HG03196 (cell line): Measurements from ENCODE around the gene PCDHGA4.
A peak's percentile ranks its signal among the peaks of the same experiment; 100 is the strongest.
"Not testable (repeated sequence)": the region's sequence is repeated elsewhere in the genome, so short reads cannot be mapped to it uniquely, and the experiment has no call there.

Experiments used
- ATAC-seq: cut with Tn5 transposase; IDR thresholded peaks from one replicate; pipeline ENCODE4 v1.9.1; 2021; ENCODE audit not compliant: unreplicated experiment

Gene PCDHGA4

GRCh38 chr5:141382469-141383294 is 27.9 kb downstream of the PCDHGA4 start, which contains the start of gene PCDHGA7:
TSS of gene PCDHGA7 (plus strand) at chr5:141382742. CDS start at chr5:141382900, 158 bp downstream.
- no peak for ATAC-seq

DNA sequence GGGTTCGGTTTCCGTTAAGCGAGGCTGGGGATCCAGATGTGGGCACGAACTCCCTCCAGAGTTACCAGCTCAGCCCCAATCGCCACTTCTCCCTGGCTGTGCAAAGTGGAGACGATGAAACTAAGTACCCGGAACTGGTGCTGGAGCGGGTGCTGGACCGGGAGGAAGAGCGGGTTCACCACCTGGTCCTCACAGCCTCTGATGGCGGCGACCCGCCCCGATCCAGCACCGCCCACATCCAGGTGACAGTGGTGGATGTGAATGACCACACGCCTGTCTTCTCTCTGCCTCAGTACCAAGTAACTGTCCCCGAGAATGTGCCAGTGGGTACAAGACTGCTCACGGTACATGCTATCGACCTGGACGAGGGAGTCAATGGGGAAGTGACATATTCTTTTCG is 28.5 kb downstream of the PCDHGA4 start:
- no peak for ATAC-seq

- no peak for ATAC-seq
Measured at GRCh38 chr5:141384471-141385267, 29.8 kb downstream of the PCDHGA4 start.

- not testable (repeated sequence) for ATAC-seq
Measured at GRCh38 chr5:141387557-141388311, 32.9 kb downstream of the PCDHGA4 start, which contains the start of gene PCDHGB4. TSS of gene PCDHGB4 (plus strand) at chr5:141387698. CDS start at chr5:141387885, 187 bp downstream.

GRCh38 chr5:141388661-141389060 is 33.8 kb downstream of the PCDHGA4 start:
- ATAC-seq, result no peak

- ATAC-seq, result no peak
Measured at GRCh38 chr5:141389153-141390042, 34.6 kb downstream of the PCDHGA4 start.

- ATAC-seq, result no peak
Measured at GRCh38 chr5:141392429-141393198, 37.8 kb downstream of the PCDHGA4 start, which contains the start of gene PCDHGA8. TSS of gene PCDHGA8 (plus strand) at chr5:141392633. CDS start at chr5:141392814, 181 bp downstream.

DNA sequence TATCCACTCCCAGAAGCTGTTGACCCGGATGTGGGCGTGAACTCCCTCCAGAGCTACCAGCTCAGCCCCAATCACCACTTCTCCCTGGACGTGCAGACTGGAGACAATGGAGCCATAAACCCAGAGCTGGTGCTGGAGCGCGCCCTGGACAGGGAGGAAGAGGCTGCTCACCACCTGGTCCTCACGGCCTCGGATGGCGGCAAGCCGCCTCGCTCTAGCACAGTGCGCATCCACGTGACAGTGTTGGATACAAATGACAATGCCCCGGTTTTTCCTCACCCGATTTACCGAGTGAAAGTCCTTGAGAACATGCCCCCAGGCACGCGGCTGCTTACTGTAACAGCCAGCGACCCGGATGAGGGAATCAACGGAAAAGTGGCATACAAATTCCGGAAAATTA is 38.4 kb downstream of the PCDHGA4 start:
- ATAC-seq, result no peak

GRCh38 chr5:141394401-141395187 is 39.8 kb downstream of the PCDHGA4 start:
- not testable (repeated sequence) for ATAC-seq

DNA sequence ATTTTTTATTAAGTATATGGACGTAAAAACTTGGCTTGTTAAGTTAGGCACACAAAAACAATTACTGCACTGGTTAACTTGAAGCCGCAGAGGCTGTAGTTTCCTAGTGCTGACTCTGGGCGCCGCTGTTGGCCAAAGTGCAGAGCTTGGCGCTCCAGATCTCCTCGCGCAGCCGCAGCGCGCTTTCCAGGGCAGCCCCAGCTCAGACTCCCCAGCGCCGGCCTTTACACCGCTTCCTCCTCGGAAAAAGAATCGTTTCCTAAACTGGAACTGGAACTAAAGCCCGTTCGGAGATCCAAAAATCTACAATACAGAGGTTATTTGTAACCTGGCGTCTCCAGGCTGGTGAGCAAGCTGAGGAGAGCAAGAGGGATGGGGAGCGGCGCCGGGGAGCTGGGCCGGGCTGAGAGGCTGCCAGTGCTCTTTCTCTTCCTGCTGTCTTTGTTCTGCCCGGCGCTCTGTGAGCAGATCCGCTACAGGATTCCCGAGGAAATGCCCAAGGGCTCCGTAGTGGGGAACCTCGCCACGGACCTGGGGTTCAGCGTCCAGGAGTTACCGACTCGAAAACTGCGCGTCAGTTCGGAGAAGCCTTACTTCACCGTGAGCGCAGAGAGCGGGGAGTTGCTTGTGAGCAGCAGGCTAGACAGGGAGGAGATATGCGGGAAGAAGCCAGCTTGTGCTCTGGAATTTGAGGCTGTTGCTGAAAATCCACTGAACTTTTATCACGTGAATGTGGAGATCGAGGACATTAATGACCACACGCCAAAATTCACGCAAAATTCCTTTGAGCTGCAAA is 43.1 kb downstream of the PCDHGA4 start, which contains the start of gene PCDHGB5:
PCDHGB5 (plus strand) TSS at position 192 of the 796 bp plus-strand sequence; CDS start at position 373, 181 bp downstream.
- ATAC-seq, result peak; percentile 96

GRCh38 chr5:141398608-141399007 is 43.8 kb downstream of the PCDHGA4 start:
- ATAC-seq, result no peak

GRCh38 chr5:141399555-141400258 is 44.9 kb downstream of the PCDHGA4 start:
- no peak for ATAC-seq

DNA sequence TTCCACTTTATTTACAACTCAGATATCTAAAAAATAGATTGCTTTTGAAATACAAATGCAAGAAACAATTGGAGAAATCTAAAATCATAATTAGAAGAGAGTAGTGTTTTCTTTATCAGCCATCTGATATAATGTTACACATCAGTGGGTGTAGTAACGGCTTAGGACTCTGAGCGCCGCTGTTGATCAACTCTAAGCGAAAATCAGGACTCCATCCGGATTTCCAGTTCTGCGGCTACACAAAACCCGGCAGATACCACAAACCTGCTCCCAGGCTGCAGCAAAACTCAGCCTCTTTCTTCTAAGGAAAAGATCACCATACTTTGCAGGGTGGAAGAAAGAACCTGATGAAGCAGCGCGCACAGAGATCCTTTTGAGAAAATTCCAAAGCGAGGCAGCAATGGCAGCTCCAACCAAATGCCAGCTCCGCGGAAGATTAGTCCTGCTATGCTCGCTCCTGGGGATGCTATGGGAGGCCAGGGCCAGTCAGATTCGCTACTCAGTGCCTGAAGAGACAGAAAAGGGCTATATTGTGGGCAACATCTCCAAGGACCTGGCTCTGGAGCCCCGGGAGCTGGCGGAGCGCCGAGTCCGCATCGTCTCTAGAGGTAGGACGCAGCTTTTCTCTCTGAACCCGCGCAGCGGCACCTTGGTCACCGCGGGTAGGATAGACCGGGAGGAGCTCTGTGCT is 47.9 kb downstream of the PCDHGA4 start, which contains the start of gene PCDHGA9:
PCDHGA9 (plus strand) TSS at position 226 of the 691 bp plus-strand sequence; CDS start at position 401, 175 bp downstream.
- ATAC-seq, result no peak

DNA sequence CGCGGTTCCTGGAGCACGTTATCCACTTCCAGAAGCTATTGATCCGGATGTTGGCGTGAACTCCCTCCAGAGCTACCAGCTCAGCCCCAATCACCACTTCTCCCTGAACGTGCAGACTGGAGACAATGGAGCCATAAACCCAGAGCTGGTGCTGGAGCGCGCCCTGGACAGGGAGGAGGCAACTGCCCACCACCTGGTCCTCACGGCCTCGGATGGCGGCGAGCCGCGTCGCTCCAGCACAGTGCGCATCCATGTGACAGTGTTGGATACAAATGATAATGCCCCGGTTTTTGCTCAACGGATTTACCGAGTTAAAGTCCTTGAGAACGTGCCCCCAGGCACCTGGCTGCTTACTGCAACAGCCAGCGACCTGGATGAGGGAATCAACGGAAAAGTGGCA is 48.6 kb downstream of the PCDHGA4 start:
- ATAC-seq, result no peak
